Measurements from ENCODE around the gene EIF2D.
A peak's percentile ranks its signal among the peaks of the same experiment; 100 is the strongest.

The EIF2D gene

GRCh38 chr1:206568779-206569352, 43.4 kb downstream of the EIF2D start:
- no peak for DNase-seq

- no peak for DNase-seq
Measured at GRCh38 chr1:206568256-206568655, 44.0 kb downstream of the EIF2D start.

GRCh38 chr1:206566999-206567398, 45.3 kb downstream of the EIF2D start:
- DNase-seq = no peak

GRCh38 chr1:206565995-206566394, 46.3 kb downstream of the EIF2D start:
- no peak for DNase-seq

GRCh38 chr1:206563367-206564207, 48.7 kb downstream of the EIF2D start:
- DNase-seq = no peak

- DNase-seq = no peak
Measured at GRCh38 chr1:206560007-206560716, 52.1 kb downstream of the EIF2D start.

GRCh38 chr1:206559672-206559995, 52.6 kb downstream of the EIF2D start:
- DNase-seq = no peak

- DNase-seq = no peak
Measured at GRCh38 chr1:206558794-206559671, 53.2 kb downstream of the EIF2D start.

- DNase-seq = no peak
Measured at GRCh38 chr1:206557636-206558473, 54.4 kb downstream of the EIF2D start.

GRCh38 chr1:206556750-206557635, 55.3 kb downstream of the EIF2D start:
- peak; percentile 87 for DNase-seq

- DNase-seq = no peak
Measured at GRCh38 chr1:206556047-206556749, 56.1 kb downstream of the EIF2D start.

GRCh38 chr1:206555473-206555935, 56.8 kb downstream of the EIF2D start:
- DNase-seq = no peak

GRCh38 chr1:206554701-206555472, 57.4 kb downstream of the EIF2D start:
- no peak for DNase-seq

- no peak for DNase-seq
Measured at GRCh38 chr1:206554211-206554610, 58.1 kb downstream of the EIF2D start.

GRCh38 chr1:206551986-206552326, 60.3 kb downstream of the EIF2D start:
- DNase-seq = peak; percentile 71

- no peak for DNase-seq
Measured at GRCh38 chr1:206551296-206551985, 60.8 kb downstream of the EIF2D start.

- no peak for DNase-seq
Measured at GRCh38 chr1:206550446-206550845, 61.8 kb downstream of the EIF2D start.

- no peak for DNase-seq
Measured at GRCh38 chr1:206547104-206547503, 65.2 kb downstream of the EIF2D start.

- DNase-seq = no peak
Measured at GRCh38 chr1:206545351-206545750, 66.9 kb downstream of the EIF2D start.
